Measurements from ENCODE around the gene NTRK3. TPM values are rescaled to one million over a fixed set of nuclear protein-coding genes. Genes with fewer than 3 reads are reported as not detected.

Gene NTRK3
- total RNA-seq, 1 donor from 2014 or later: not detected

DNA sequence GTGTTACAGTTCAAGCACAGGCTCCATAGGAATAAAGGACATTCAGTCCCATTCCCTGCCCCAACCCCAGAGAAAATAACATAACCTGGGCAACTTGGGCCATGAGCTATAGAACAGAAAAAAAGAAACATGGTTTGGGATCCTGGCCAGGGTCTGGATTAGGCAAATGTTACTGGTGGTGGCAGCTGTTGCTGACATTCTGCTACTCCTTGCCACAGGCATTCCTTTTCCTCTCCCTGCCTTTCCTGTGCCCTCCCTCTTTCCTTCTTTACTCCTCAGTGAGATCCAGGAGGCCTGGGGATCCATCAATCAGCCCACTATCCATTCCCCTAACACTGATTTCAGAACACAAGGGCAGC, 129.1 kb downstream of the NTRK3 start:
- Mint-ChIP-seq H3K4me3 (ENCODE audit: low read depth) (no peak overlapping the region), H3K9me3 (ENCODE audit: low read depth) (no peaks in the 10 kb centered on the region), H3K27me3 (peaks cover 20% of the 10 kb centered on the region), H3K4me1 (ENCODE audit: low read depth) (no peaks in the 10 kb centered on the region), H3K36me3 (ENCODE audit: insufficient read depth) (no peaks in the 10 kb centered on the region), H3K27ac (no peak overlapping the region)
- TF ChIP-seq, protein P1, sequence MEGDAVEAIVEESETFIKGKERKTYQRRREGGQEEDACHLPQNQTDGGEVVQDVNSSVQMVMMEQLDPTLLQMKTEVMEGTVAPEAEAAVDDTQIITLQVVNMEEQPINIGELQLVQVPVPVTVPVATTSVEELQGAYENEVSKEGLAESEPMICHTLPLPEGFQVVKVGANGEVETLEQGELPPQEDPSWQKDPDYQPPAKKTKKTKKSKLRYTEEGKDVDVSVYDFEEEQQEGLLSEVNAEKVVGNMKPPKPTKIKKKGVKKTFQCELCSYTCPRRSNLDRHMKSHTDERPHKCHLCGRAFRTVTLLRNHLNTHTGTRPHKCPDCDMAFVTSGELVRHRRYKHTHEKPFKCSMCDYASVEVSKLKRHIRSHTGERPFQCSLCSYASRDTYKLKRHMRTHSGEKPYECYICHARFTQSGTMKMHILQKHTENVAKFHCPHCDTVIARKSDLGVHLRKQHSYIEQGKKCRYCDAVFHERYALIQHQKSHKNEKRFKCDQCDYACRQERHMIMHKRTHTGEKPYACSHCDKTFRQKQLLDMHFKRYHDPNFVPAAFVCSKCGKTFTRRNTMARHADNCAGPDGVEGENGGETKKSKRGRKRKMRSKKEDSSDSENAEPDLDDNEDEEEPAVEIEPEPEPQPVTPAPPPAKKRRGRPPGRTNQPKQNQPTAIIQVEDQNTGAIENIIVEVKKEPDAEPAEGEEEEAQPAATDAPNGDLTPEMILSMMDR (IDR thresholded peaks at IDR 0.05; ENCODE audit: unreplicated experiment): no peak
- no peak for DNase-seq (ENCODE audit: low spot score, unreplicated experiment)

- no peak for DNase-seq (ENCODE audit: low spot score, unreplicated experiment)
- Mint-ChIP-seq H3K27ac (no peak overlapping the region), H3K36me3 (ENCODE audit: insufficient read depth) (no peaks in the 10 kb centered on the region), H3K4me3 (ENCODE audit: low read depth) (no peak overlapping the region), H3K9me3 (ENCODE audit: low read depth) (no peaks in the 10 kb centered on the region), H3K4me1 (ENCODE audit: low read depth) (no peaks in the 10 kb centered on the region), H3K27me3 (peaks cover 18% of the 10 kb centered on the region)
- TF ChIP-seq, protein P1 (IDR thresholded peaks at IDR 0.05; ENCODE audit: unreplicated experiment): no peak
Measured at GRCh38 chr15:88126695-88127431, 129.7 kb downstream of the NTRK3 start.

DNA sequence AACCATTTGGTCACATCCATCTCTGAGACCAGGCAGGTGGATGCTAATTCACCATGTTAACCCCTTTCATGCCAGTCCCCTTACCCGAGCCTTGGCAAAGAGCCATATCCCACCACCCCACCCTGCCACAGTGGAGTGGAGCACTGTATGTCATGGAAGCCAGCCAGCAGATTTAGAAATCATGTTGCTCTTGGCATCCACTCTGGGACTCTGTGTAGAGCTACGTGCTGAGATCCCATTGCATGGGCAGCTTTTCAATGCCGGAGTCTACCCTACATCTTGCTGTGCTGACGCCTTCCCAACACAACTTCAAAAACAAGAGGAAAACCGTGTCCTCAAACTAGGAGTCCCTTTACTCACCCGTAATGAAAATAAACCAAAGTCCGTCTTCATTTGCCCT, 131.0 kb downstream of the NTRK3 start:
- Mint-ChIP-seq H3K4me3 (ENCODE audit: low read depth) (no peak overlapping the region), H3K4me1 (ENCODE audit: low read depth) (no peaks in the 10 kb centered on the region), H3K36me3 (ENCODE audit: insufficient read depth) (no peaks in the 10 kb centered on the region), H3K9me3 (ENCODE audit: low read depth) (no peaks in the 10 kb centered on the region), H3K27me3 (peaks cover 11% of the 10 kb centered on the region), H3K27ac (no peak overlapping the region)
- DNase-seq (ENCODE audit: low spot score, unreplicated experiment): no peak
- TF ChIP-seq, protein P1 (IDR thresholded peaks at IDR 0.05; ENCODE audit: unreplicated experiment): no peak

DNA sequence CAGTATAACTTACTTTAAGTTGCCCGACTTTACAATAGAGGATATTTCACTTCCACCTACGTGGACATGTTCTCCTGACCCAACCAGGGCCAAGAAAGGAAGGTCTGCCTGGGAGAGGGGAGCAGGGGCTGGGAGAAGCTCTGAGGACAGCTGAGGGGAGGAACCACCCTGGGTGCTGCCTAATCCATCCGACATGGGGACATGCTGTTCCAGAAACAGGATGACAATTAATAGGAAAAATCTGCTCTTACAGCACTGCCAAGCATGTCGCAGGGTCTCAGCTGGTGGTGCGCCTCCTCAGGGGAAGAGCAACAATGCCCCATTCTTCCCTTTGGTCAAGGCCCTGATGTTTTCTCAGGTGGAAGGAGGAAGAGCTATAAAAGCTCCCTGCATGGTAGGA, 132.3 kb downstream of the NTRK3 start:
- Mint-ChIP-seq H3K36me3 (ENCODE audit: insufficient read depth) (no peaks in the 10 kb centered on the region), H3K4me1 (ENCODE audit: low read depth) (no peaks in the 10 kb centered on the region), H3K27me3 (peaks cover 19% of the 10 kb centered on the region), H3K27ac (no peak overlapping the region), H3K4me3 (ENCODE audit: low read depth) (no peak overlapping the region), H3K9me3 (ENCODE audit: low read depth) (no peaks in the 10 kb centered on the region)
- no peak for DNase-seq (ENCODE audit: low spot score, unreplicated experiment)
- TF ChIP-seq, protein P1 (IDR thresholded peaks at IDR 0.05; ENCODE audit: unreplicated experiment): no peak

- TF ChIP-seq, protein P1 (IDR thresholded peaks at IDR 0.05; ENCODE audit: unreplicated experiment): no peak
- DNase-seq (ENCODE audit: low spot score, unreplicated experiment): no peak
- no peaks in the 10 kb centered on the region for H3K9me3 Mint-ChIP-seq (ENCODE audit: low read depth)
- no peaks in the 10 kb centered on the region for H3K4me1 Mint-ChIP-seq (ENCODE audit: low read depth)
- H3K36me3 Mint-ChIP-seq (ENCODE audit: insufficient read depth): no peaks in the 10 kb centered on the region
- H3K4me3 Mint-ChIP-seq (ENCODE audit: low read depth): no peak overlapping the region
- H3K27ac Mint-ChIP-seq: no peak overlapping the region
- H3K27me3 Mint-ChIP-seq: peaks cover 16% of the 10 kb centered on the region
Measured at GRCh38 chr15:88121968-88122530, 134.5 kb downstream of the NTRK3 start.

Measured in progenitor cell of endocrine pancreas (in vitro differentiated cells).